22Rv1 (cell line): ENCODE data around the gene DDX31.

ENCODE experiments used
- CTCF ChIP-seq: fragments of 450-650 bp; IDR thresholded peaks from 2 replicates; pipeline ENCODE4 v1.5.1; 2017; ENCODE audit warnings: mild to moderate bottlenecking
- ZFX ChIP-seq: fragments of 450-650 bp; IDR thresholded peaks from 2 replicates; pipeline ENCODE4 v1.6.1; 2017; ENCODE audit warnings: antibody characterized with exemption, borderline replicate concordance

GRCh38 chr9:132588098-132588497 lies 81.7 kb downstream of the DDX31 start:
- TF ChIP-seq CTCF, result no peak
- TF ChIP-seq ZFX, result no peak
